ENCODE results near the gene GPHB5. TPM values are rescaled to one million over a fixed set of nuclear protein-coding genes. Genes with fewer than 3 reads are reported as not detected.

GPHB5 gene
- not detected in 2 replicates for total RNA-seq

DNA sequence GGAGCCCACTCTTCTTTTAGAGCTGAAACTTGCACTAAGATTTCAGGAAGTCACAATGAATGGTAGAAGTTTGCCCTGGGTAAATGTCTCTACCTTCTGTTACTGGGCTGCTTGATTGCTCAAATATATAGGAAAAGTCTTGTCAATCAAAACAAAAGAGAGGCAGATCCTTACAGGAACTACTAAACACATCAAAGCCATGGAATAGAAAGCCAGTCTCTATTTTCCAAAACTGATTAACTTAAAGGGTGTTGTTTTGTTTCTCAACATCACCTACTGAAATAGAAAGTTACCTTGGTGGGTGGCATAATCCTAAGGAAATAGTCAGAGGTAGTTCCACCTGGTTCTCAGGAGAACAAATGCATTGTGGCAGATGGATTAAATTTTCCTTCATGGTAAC lies at the start of gene GPHB5:
TSS of gene GPHB5 (minus strand) at position 101 of the 400 bp plus-strand sequence. CDS start 1,086 bp downstream, outside the sequence.

Other genes starting within 250 kb of the GPHB5 start
- gene RHOJ, start 114.5 kb downstream of the GPHB5 start, total RNA-seq, result 0.22 and 0.87 TPM in 2 replicates
- gene PPP2R5E, start 224.4 kb upstream of the GPHB5 start, total RNA-seq, result 19.4 and 20.7 TPM in 2 replicates

Measured in uterine smooth muscle cell (primary cell).